HepG2 (cell line): Measurements from ENCODE around the gene KMT2B. TPM values are rescaled to one million over a fixed set of nuclear protein-coding genes. Genes with fewer than 3 reads are reported as not detected.

ENCODE experiments used
- FOXK2 ChIP-seq: fragments of 450-650 bp; IDR thresholded peaks from 2 replicates; pipeline ENCODE4 v1.6.1; 2016
- HNRNPL ChIP-seq: fragments of 200-400 bp; formaldehyde crosslinking; IDR thresholded peaks from 2 replicates; pipeline ENCODE4 v1.6.1; 2017; ENCODE audit warnings: mild to moderate bottlenecking, low read depth, low read length
- MBD4 ChIP-seq: IDR thresholded peaks from 2 replicates; pipeline ENCODE4 v1.6.1; 2012; ENCODE audit warnings: low read length, inconsistent platforms, borderline replicate concordance
- MLLT10 ChIP-seq: sonication (generic); formaldehyde crosslinking; IDR thresholded peaks from 2 replicates; pipeline ENCODE4 v1.4.0; 2020; ENCODE audit warnings: missing genetic modification reagents
- NR2F1 ChIP-seq, 2 experiments: fragments of 450-650 bp in 1 of 2; formaldehyde crosslinking in 1 of 2; IDR thresholded peaks; 2 replicates each; pipeline versions ENCODE4 v1.5.0 to v1.6.1; 2016 to 2020; ENCODE audit warnings: mild to moderate bottlenecking in 1 of 2, missing compliant biosample characterization in 1 of 2, missing genetic modification reagents in 1 of 2, moderate library complexity in 1 of 2
- NR2F2 ChIP-seq: IDR thresholded peaks from 2 replicates; pipeline ENCODE4 v1.6.1; 2012; ENCODE audit warnings: low read depth, inconsistent platforms, borderline replicate concordance
- RNF2 ChIP-seq: fragments of 450-650 bp; conservative IDR thresholded peaks from 2 replicates; pipeline ENCODE4 v1.6.1; 2016; ENCODE audit warnings: low read depth
- SRSF1 ChIP-seq: fragments of 200-400 bp; formaldehyde crosslinking; optimal IDR thresholded peaks from 2 replicates; pipeline ENCODE3; 2017; ENCODE audit warnings: mild to moderate bottlenecking, low read depth, low read length, moderate library complexity
- ZNF124 ChIP-seq: sonication (generic); formaldehyde crosslinking; IDR thresholded peaks from 2 replicates; pipeline ENCODE4 v1.4.0; 2020; ENCODE audit warnings: missing genetic modification reagents
- ZNF292 ChIP-seq: sonication (generic); formaldehyde crosslinking; IDR thresholded peaks from 2 replicates; pipeline ENCODE4 v1.8.1; 2022; ENCODE audit warnings: mild to moderate bottlenecking, low read depth, missing genetic modification reagents, borderline replicate concordance
- ZNF34 ChIP-seq: sonication (generic); formaldehyde crosslinking; IDR thresholded peaks from 2 replicates; pipeline ENCODE4 v1.4.0; 2020; ENCODE audit warnings: mild to moderate bottlenecking, missing genetic modification reagents, borderline replicate concordance
- ZNF431 ChIP-seq: sonication (generic); formaldehyde crosslinking; IDR thresholded peaks from 2 replicates; pipeline ENCODE4 v1.9.0; 2022; ENCODE audit warnings: missing genetic modification reagents, low read depth, mild to moderate bottlenecking, borderline replicate concordance
- ZNF530 ChIP-seq: sonication (generic); formaldehyde crosslinking; IDR thresholded peaks from 2 replicates; pipeline ENCODE4 v1.5.0; 2020; ENCODE audit warnings: low read depth, mild to moderate bottlenecking, missing genetic modification reagents
- ZNF629 ChIP-seq: sonication (generic); formaldehyde crosslinking; conservative IDR thresholded peaks from 2 replicates; pipeline ENCODE4 v1.5.0; 2020; ENCODE audit warnings: missing genetic modification reagents
- ZSCAN29 ChIP-seq: sonication (generic); formaldehyde crosslinking; conservative IDR thresholded peaks from 2 replicates; pipeline ENCODE4 v1.4.0; 2020; ENCODE audit warnings: mild to moderate bottlenecking, missing genetic modification reagents
- polyA plus RNA-seq, 8 experiments: library from polyadenylated mRNA; depleted of rRNA in 3 of 8; stranded (reverse) in 7 of 8; unstranded in 1 of 8; fragments of >200 nt; fragmentation: Illumina TruSeq in 4 of 8; extraction: Trizol in 4 of 8; gene quantifications; 2 replicates each; pipeline versions ENCODE4 v1.2.1 to v1.2.3, GENCODE V29; 2011 to 2016; ENCODE audit warnings: low read depth in 4 of 8, missing spikeins in 1 of 8, mixed read lengths in 1 of 8; ENCODE audit not compliant: insufficient read depth in 1 of 8
- total RNA-seq, 5 experiments: library from RNA; depleted of rRNA; stranded (reverse); fragments of >200 nt; fragmentation: Illumina TruSeq; extraction: Trizol; gene quantifications; 2 replicates each; pipeline ENCODE4 v1.2.3, GENCODE V29; 2016; ENCODE audit warnings: low read depth in 1 of 5
- TF ChIP-seq, protein P1 (sequence below): IDR thresholded peaks from 2 replicates; pipeline ENCODE4 v1.6.1; 2018; ENCODE audit warnings: missing genetic modification reagents, mild to moderate bottlenecking, missing compliant biosample characterization
- TF ChIP-seq, protein P2 (sequence below): sonication (generic); formaldehyde crosslinking; conservative IDR thresholded peaks from 2 replicates; pipeline ENCODE4 v1.4.0; 2020; ENCODE audit warnings: mild to moderate bottlenecking, missing genetic modification reagents, moderate library complexity
- TF ChIP-seq, protein P3 (sequence below): IDR thresholded peaks from 2 replicates; pipeline ENCODE4 v1.6.1; 2016; ENCODE audit warnings: low read depth, missing genetic modification reagents, missing compliant biosample characterization
- TF ChIP-seq, protein P4 (sequence below): IDR thresholded peaks from 2 replicates; pipeline ENCODE4 v1.6.1; 2016; ENCODE audit warnings: missing compliant biosample characterization, missing genetic modification reagents, borderline replicate concordance

The KMT2B gene
- total and polyA plus RNA-seq, 2 of the 13 experiments (the other 11 are each of a cell fraction or from before 2014, with no cell fraction given) = 6.2 to 16.9 TPM

DNA sequence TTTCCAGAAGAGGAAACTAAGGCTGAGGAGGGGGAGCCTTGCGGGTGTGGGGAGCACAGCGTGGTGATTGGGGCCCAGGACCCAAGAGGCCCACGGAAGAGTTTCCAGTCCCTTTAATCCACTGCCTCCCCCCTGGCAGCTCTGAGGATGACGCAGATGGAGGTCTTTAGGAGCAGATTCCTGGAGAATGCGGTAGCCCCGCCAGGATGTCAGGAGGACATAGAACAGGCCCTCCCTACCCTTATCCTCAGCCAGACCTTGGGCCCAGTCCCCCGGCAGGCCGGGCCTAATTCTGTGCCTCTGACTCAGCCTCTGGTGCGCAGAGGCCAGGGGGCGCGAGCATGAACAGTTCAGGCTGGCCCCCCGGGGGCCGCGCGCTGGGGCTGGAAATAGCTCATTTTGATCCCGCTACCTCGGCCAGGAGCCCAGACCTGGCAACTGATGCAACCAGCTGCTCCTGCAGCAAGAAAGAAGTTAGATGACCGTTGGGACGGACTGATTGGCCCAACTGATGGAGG lies 39.5 kb downstream of the KMT2B start (continued):
- TF ChIP-seq, protein P1, sequence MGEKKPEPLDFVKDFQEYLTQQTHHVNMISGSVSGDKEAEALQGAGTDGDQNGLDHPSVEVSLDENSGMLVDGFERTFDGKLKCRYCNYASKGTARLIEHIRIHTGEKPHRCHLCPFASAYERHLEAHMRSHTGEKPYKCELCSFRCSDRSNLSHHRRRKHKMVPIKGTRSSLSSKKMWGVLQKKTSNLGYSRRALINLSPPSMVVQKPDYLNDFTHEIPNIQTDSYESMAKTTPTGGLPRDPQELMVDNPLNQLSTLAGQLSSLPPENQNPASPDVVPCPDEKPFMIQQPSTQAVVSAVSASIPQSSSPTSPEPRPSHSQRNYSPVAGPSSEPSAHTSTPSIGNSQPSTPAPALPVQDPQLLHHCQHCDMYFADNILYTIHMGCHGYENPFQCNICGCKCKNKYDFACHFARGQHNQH = 0 out of 2 replicates have a peak, but pooled peaks have one; percentile 8
- TF ChIP-seq, protein P2, sequence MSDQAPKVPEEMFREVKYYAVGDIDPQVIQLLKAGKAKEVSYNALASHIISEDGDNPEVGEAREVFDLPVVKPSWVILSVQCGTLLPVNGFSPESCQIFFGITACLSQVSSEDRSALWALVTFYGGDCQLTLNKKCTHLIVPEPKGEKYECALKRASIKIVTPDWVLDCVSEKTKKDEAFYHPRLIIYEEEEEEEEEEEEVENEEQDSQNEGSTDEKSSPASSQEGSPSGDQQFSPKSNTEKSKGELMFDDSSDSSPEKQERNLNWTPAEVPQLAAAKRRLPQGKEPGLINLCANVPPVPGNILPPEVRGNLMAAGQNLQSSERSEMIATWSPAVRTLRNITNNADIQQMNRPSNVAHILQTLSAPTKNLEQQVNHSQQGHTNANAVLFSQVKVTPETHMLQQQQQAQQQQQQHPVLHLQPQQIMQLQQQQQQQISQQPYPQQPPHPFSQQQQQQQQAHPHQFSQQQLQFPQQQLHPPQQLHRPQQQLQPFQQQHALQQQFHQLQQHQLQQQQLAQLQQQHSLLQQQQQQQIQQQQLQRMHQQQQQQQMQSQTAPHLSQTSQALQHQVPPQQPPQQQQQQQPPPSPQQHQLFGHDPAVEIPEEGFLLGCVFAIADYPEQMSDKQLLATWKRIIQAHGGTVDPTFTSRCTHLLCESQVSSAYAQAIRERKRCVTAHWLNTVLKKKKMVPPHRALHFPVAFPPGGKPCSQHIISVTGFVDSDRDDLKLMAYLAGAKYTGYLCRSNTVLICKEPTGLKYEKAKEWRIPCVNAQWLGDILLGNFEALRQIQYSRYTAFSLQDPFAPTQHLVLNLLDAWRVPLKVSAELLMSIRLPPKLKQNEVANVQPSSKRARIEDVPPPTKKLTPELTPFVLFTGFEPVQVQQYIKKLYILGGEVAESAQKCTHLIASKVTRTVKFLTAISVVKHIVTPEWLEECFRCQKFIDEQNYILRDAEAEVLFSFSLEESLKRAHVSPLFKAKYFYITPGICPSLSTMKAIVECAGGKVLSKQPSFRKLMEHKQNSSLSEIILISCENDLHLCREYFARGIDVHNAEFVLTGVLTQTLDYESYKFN (CRISPR knock-in tag) = peak; percentile 13; the same call in 1 of the 2 replicates
- TF ChIP-seq FOXK2 (no peak), ZNF530 (no peak), HNRNPL (no peak), MLLT10 (CRISPR knock-in tag) (no peak), ZSCAN29 (CRISPR knock-in tag) (no peak), RNF2 (no peak), ZNF629 (no peak), SRSF1 (no peak), ZNF431 (CRISPR knock-in tag) (no peak), MBD4 (no peak), ZNF292 (CRISPR knock-in tag) (no peak), NR2F1 (CRISPR knock-in tag; IDR thresholded peaks at IDR 0.05) (no peak), ZNF124 (CRISPR knock-in tag) (no peak), ZNF34 (CRISPR knock-in tag) (no peak), NR2F2 (0 out of 2 replicates have a peak, but pooled peaks have one; percentile 18)
- TF ChIP-seq, protein P3, sequence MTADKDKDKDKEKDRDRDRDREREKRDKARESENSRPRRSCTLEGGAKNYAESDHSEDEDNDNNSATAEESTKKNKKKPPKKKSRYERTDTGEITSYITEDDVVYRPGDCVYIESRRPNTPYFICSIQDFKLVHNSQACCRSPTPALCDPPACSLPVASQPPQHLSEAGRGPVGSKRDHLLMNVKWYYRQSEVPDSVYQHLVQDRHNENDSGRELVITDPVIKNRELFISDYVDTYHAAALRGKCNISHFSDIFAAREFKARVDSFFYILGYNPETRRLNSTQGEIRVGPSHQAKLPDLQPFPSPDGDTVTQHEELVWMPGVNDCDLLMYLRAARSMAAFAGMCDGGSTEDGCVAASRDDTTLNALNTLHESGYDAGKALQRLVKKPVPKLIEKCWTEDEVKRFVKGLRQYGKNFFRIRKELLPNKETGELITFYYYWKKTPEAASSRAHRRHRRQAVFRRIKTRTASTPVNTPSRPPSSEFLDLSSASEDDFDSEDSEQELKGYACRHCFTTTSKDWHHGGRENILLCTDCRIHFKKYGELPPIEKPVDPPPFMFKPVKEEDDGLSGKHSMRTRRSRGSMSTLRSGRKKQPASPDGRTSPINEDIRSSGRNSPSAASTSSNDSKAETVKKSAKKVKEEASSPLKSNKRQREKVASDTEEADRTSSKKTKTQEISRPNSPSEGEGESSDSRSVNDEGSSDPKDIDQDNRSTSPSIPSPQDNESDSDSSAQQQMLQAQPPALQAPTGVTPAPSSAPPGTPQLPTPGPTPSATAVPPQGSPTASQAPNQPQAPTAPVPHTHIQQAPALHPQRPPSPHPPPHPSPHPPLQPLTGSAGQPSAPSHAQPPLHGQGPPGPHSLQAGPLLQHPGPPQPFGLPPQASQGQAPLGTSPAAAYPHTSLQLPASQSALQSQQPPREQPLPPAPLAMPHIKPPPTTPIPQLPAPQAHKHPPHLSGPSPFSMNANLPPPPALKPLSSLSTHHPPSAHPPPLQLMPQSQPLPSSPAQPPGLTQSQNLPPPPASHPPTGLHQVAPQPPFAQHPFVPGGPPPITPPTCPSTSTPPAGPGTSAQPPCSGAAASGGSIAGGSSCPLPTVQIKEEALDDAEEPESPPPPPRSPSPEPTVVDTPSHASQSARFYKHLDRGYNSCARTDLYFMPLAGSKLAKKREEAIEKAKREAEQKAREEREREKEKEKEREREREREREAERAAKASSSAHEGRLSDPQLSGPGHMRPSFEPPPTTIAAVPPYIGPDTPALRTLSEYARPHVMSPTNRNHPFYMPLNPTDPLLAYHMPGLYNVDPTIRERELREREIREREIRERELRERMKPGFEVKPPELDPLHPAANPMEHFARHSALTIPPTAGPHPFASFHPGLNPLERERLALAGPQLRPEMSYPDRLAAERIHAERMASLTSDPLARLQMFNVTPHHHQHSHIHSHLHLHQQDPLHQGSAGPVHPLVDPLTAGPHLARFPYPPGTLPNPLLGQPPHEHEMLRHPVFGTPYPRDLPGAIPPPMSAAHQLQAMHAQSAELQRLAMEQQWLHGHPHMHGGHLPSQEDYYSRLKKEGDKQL (CRISPR knock-in tag) = no peak
- TF ChIP-seq, protein P4, sequence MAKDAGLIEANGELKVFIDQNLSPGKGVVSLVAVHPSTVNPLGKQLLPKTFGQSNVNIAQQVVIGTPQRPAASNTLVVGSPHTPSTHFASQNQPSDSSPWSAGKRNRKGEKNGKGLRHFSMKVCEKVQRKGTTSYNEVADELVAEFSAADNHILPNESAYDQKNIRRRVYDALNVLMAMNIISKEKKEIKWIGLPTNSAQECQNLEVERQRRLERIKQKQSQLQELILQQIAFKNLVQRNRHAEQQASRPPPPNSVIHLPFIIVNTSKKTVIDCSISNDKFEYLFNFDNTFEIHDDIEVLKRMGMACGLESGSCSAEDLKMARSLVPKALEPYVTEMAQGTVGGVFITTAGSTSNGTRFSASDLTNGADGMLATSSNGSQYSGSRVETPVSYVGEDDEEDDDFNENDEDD (CRISPR knock-in tag) = no peak
